HG03354 (cell line): Measurements from ENCODE around the gene ANKS1B.
"Not testable (repeated sequence)": the region's sequence is repeated elsewhere in the genome, so short reads cannot be mapped to it uniquely, and the experiment has no call there.

Source experiments
- ATAC-seq: cut with Tn5 transposase; IDR thresholded peaks from one replicate; pipeline ENCODE4 v1.9.1; 2021; ENCODE audit warnings: mild to moderate bottlenecking; ENCODE audit not compliant: unreplicated experiment, poor library complexity, severe bottlenecking

The ANKS1B gene

GRCh38 chr12:99901181-99901580 lies 83.6 kb downstream of the ANKS1B start:
- ATAC-seq = no peak

- ATAC-seq = no peak
Observed at GRCh38 chr12:99898645-99899044, 86.1 kb downstream of the ANKS1B start.

- no peak for ATAC-seq
Observed at GRCh38 chr12:99879439-99879838, 105.3 kb downstream of the ANKS1B start.

- ATAC-seq = no peak
Observed at GRCh38 chr12:99875081-99875480, 109.7 kb downstream of the ANKS1B start.

- no peak for ATAC-seq
Observed at GRCh38 chr12:99870085-99870484, 114.7 kb downstream of the ANKS1B start.

- ATAC-seq = no peak
Observed at GRCh38 chr12:99861731-99862130, 123.0 kb downstream of the ANKS1B start.

GRCh38 chr12:99859126-99859525 lies 125.6 kb downstream of the ANKS1B start:
- ATAC-seq = no peak

GRCh38 chr12:99852666-99853065 lies 132.1 kb downstream of the ANKS1B start:
- ATAC-seq = no peak

GRCh38 chr12:99847936-99848335 lies 136.8 kb downstream of the ANKS1B start:
- no peak for ATAC-seq

GRCh38 chr12:99834710-99835109 lies 150.0 kb downstream of the ANKS1B start:
- no peak for ATAC-seq

GRCh38 chr12:99833397-99833796 lies 151.3 kb downstream of the ANKS1B start:
- ATAC-seq = no peak

- ATAC-seq = no peak
Observed at GRCh38 chr12:99824900-99825542, 159.7 kb downstream of the ANKS1B start.

- ATAC-seq = no peak
Observed at GRCh38 chr12:99822273-99822672, 162.5 kb downstream of the ANKS1B start.

GRCh38 chr12:99810718-99811593 lies 173.8 kb downstream of the ANKS1B start:
- ATAC-seq = no peak

- ATAC-seq = no peak
Observed at GRCh38 chr12:99809909-99810308, 174.8 kb downstream of the ANKS1B start.

GRCh38 chr12:99806304-99806703 lies 178.4 kb downstream of the ANKS1B start:
- no peak for ATAC-seq

- no peak for ATAC-seq
Observed at GRCh38 chr12:99804715-99805114, 180.0 kb downstream of the ANKS1B start.

GRCh38 chr12:99800605-99801004 lies 184.1 kb downstream of the ANKS1B start:
- ATAC-seq = no peak

- not testable (repeated sequence) for ATAC-seq
Observed at GRCh38 chr12:99797931-99798330, 186.8 kb downstream of the ANKS1B start.

GRCh38 chr12:99783421-99783820 lies 201.3 kb downstream of the ANKS1B start:
- no peak for ATAC-seq

GRCh38 chr12:99772274-99772673 lies 212.5 kb downstream of the ANKS1B start:
- ATAC-seq = no peak
